Lung microvascular endothelial cell (primary cell): ENCODE measurements around the gene CNTNAP2. TPM values are rescaled to one million over a fixed set of nuclear protein-coding genes. Genes with fewer than 3 reads are reported as not detected.

Source experiments
- DNase-seq, 2 donors: peaks; one replicate each; pipeline versions ENCODE4 v3.0.0 to v3.0.0-alpha.2; 2010; ENCODE audit warnings: low read depth in 2 of 2
- total RNA-seq: library from RNA; depleted of rRNA; stranded (reverse); fragments of >200 nt; gene quantifications from 2 replicates; pipeline ENCODE4 v1.2.1, GENCODE V29; 2014

The CNTNAP2 gene
- total RNA-seq, 1 donor from 2014 or later = under 0.01 TPM

GRCh38 chr7:146285418-146285817 lies 168.8 kb downstream of the CNTNAP2 start:
- DNase-seq = no peak

GRCh38 chr7:146290746-146291145 lies 174.1 kb downstream of the CNTNAP2 start:
- DNase-seq = no peak

- DNase-seq = no peak
These were observed 175.3 kb downstream of the CNTNAP2 start for GRCh38 chr7:146291900-146292299.

GRCh38 chr7:146296028-146296427 lies 179.4 kb downstream of the CNTNAP2 start:
- no peak for DNase-seq

- no peak for DNase-seq
These were observed 198.4 kb downstream of the CNTNAP2 start for GRCh38 chr7:146314962-146315361.

- no peak for DNase-seq
These were observed 203.0 kb downstream of the CNTNAP2 start for GRCh38 chr7:146319629-146320028.

- DNase-seq = no peak
These were observed 204.7 kb downstream of the CNTNAP2 start for GRCh38 chr7:146321301-146321700.

- DNase-seq = no peak
These were observed 214.8 kb downstream of the CNTNAP2 start for GRCh38 chr7:146331369-146331768.

- no peak for DNase-seq
These were observed 228.7 kb downstream of the CNTNAP2 start for GRCh38 chr7:146345251-146345650.

- no peak for DNase-seq
These were observed 229.5 kb downstream of the CNTNAP2 start for GRCh38 chr7:146346096-146346495.

- DNase-seq = no peak
These were observed 238.6 kb downstream of the CNTNAP2 start for GRCh38 chr7:146355216-146355615.

- no peak for DNase-seq
These were observed 242.6 kb downstream of the CNTNAP2 start for GRCh38 chr7:146359176-146359575.

- DNase-seq = no peak
These were observed 250.3 kb downstream of the CNTNAP2 start for GRCh38 chr7:146366938-146367337.

- no peak for DNase-seq
These were observed 253.6 kb downstream of the CNTNAP2 start for GRCh38 chr7:146370171-146370570.

- DNase-seq = no peak
These were observed 258.6 kb downstream of the CNTNAP2 start for GRCh38 chr7:146375170-146375569.

GRCh38 chr7:146378196-146378595 lies 261.6 kb downstream of the CNTNAP2 start:
- DNase-seq = no peak

- DNase-seq = no peak
These were observed 270.5 kb downstream of the CNTNAP2 start for GRCh38 chr7:146387140-146387539.

- no peak for DNase-seq
These were observed 272.3 kb downstream of the CNTNAP2 start for GRCh38 chr7:146388928-146389327.

- DNase-seq = no peak
These were observed 276.7 kb downstream of the CNTNAP2 start for GRCh38 chr7:146393346-146393745.

GRCh38 chr7:146397141-146397540 lies 280.5 kb downstream of the CNTNAP2 start:
- DNase-seq = no peak

GRCh38 chr7:146401939-146402338 lies 285.3 kb downstream of the CNTNAP2 start:
- DNase-seq = no peak

- no peak for DNase-seq
These were observed 289.1 kb downstream of the CNTNAP2 start for GRCh38 chr7:146405737-146406136.

- DNase-seq = no peak
These were observed 295.4 kb downstream of the CNTNAP2 start for GRCh38 chr7:146411975-146412374.

- DNase-seq = no peak
These were observed 296.2 kb downstream of the CNTNAP2 start for GRCh38 chr7:146412781-146413180.
